ENCODE data around the gene PODNL1.

The PODNL1 gene

GRCh38 chr19:13959962-13960862 is 22.0 kb upstream of the PODNL1 start:
- Histone ChIP-seq H3K4ac (ENCODE audit: low read depth, low read length) (no peak overlapping the region), H3K79me1 (ENCODE audit: low read length) (no peaks in the 10 kb centered on the region), H3K36me3 (ENCODE audit: control insufficient read depth, insufficient read depth, low read length) (peaks cover 5% of the 10 kb centered on the region), H3K9ac (ENCODE audit: low read length) (no peak overlapping the region), H3K27ac (ENCODE audit: low read depth, low read length) (no peak overlapping the region), H2BK120ac (ENCODE audit: low read depth, low read length) (no peak overlapping the region), H3K79me2 (ENCODE audit: control insufficient read depth, insufficient read depth, low read length) (no peaks in the 10 kb centered on the region), H3K4me3 (ENCODE audit: low read length) (no peak overlapping the region), H3K4me1 (ENCODE audit: control insufficient read depth, low read depth, low read length) (no peaks in the 10 kb centered on the region), H3K56ac (ENCODE audit: low read length) (no peak overlapping the region), H3K27me3 (ENCODE audit: insufficient read depth, low read length, poor library complexity) (no peaks in the 10 kb centered on the region), H2BK5ac (ENCODE audit: low read length) (no peak overlapping the region), H2AK5ac (ENCODE audit: low read length) (no peak overlapping the region), H4K5ac (ENCODE audit: low read length) (no peak overlapping the region), H3K4me2 (ENCODE audit: low read length) (no peak overlapping the region), H3K18ac (ENCODE audit: low read length) (no peak overlapping the region), H2BK15ac (replicated peaks; ENCODE audit: low read depth) (no peak overlapping the region), H4K8ac (ENCODE audit: low read depth, low read length) (no peak overlapping the region), H3K23ac (ENCODE audit: low read length) (no peak overlapping the region)
- no CpG with 5 or more reads among the region's 27 CpGs for WGBS (ENCODE audit: extremely low coverage, insufficient coverage, low lambda C conversion rate)
- peak; percentile 59 for DNase-seq

- Histone ChIP-seq H2BK5ac (ENCODE audit: low read length) (no peak overlapping the region), H3K79me2 (ENCODE audit: control insufficient read depth, insufficient read depth, low read length) (peaks cover 2% of the 10 kb centered on the region), H3K79me1 (ENCODE audit: low read length) (peaks cover 3% of the 10 kb centered on the region), H3K23ac (ENCODE audit: low read length) (no peak overlapping the region), H4K8ac (ENCODE audit: low read depth, low read length) (no peak overlapping the region), H3K4me1 (ENCODE audit: control insufficient read depth, low read depth, low read length) (no peaks in the 10 kb centered on the region), H3K18ac (ENCODE audit: low read length) (no peak overlapping the region), H2BK120ac (ENCODE audit: low read depth, low read length) (no peak overlapping the region), H3K9ac (ENCODE audit: low read length) (no peak overlapping the region), H3K36me3 (ENCODE audit: control insufficient read depth, insufficient read depth, low read length) (peaks cover 7% of the 10 kb centered on the region), H4K5ac (ENCODE audit: low read length) (no peak overlapping the region), H3K56ac (ENCODE audit: low read length) (no peak overlapping the region), H2AK5ac (ENCODE audit: low read length) (no peak overlapping the region), H3K27ac (ENCODE audit: low read depth, low read length) (no peak overlapping the region), H2BK15ac (replicated peaks; ENCODE audit: low read depth) (no peak overlapping the region), H3K4me3 (ENCODE audit: low read length) (no peak overlapping the region), H3K27me3 (ENCODE audit: insufficient read depth, low read length, poor library complexity) (no peaks in the 10 kb centered on the region), H3K4me2 (ENCODE audit: low read length) (no peak overlapping the region), H3K4ac (ENCODE audit: low read depth, low read length) (no peak overlapping the region)
- no CpG with 5 or more reads among the region's 41 CpGs for WGBS (ENCODE audit: extremely low coverage, insufficient coverage, low lambda C conversion rate)
- DNase-seq = peak; percentile 33
Observed at GRCh38 chr19:13959141-13959961, 21.1 kb upstream of the PODNL1 start.

GRCh38 chr19:13958043-13958442 is 19.8 kb upstream of the PODNL1 start:
- Histone ChIP-seq H3K23ac (ENCODE audit: low read length) (no peak overlapping the region), H3K79me2 (ENCODE audit: control insufficient read depth, insufficient read depth, low read length) (peaks cover 13% of the 10 kb centered on the region), H2AK5ac (ENCODE audit: low read length) (no peak overlapping the region), H2BK15ac (replicated peaks; ENCODE audit: low read depth) (no peak overlapping the region), H3K27me3 (ENCODE audit: insufficient read depth, low read length, poor library complexity) (no peaks in the 10 kb centered on the region), H3K36me3 (ENCODE audit: control insufficient read depth, insufficient read depth, low read length) (peaks cover 7% of the 10 kb centered on the region), H3K4me2 (ENCODE audit: low read length) (no peak overlapping the region), H3K27ac (ENCODE audit: low read depth, low read length) (no peak overlapping the region), H4K5ac (ENCODE audit: low read length) (no peak overlapping the region), H2BK120ac (ENCODE audit: low read depth, low read length) (no peak overlapping the region), H3K9ac (ENCODE audit: low read length) (no peak overlapping the region), H3K79me1 (ENCODE audit: low read length) (peaks cover 14% of the 10 kb centered on the region), H3K18ac (ENCODE audit: low read length) (no peak overlapping the region), H3K4me3 (ENCODE audit: low read length) (no peak overlapping the region), H3K56ac (ENCODE audit: low read length) (no peak overlapping the region), H2BK5ac (ENCODE audit: low read length) (no peak overlapping the region), H4K8ac (ENCODE audit: low read depth, low read length) (no peak overlapping the region), H3K4ac (ENCODE audit: low read depth, low read length) (no peak overlapping the region), H3K4me1 (ENCODE audit: control insufficient read depth, low read depth, low read length) (peaks cover 3% of the 10 kb centered on the region)
- WGBS (ENCODE audit: extremely low coverage, insufficient coverage, low lambda C conversion rate) = no CpG with 5 or more reads among the region's 12 CpGs
- no peak for DNase-seq

GRCh38 chr19:13957051-13957450 is 18.8 kb upstream of the PODNL1 start:
- H3K9ac ChIP-seq (ENCODE audit: low read length) = no peak overlapping the region
- peaks cover 7% of the 10 kb centered on the region for H3K36me3 ChIP-seq (ENCODE audit: control insufficient read depth, insufficient read depth, low read length)
- H3K4ac ChIP-seq (ENCODE audit: low read depth, low read length) = no peak overlapping the region
- no peak overlapping the region for H2AK5ac ChIP-seq (ENCODE audit: low read length)
- H2BK15ac ChIP-seq (replicated peaks; ENCODE audit: low read depth) = no peak overlapping the region
- H3K23ac ChIP-seq (ENCODE audit: low read length) = no peak overlapping the region
- no peak overlapping the region for H4K8ac ChIP-seq (ENCODE audit: low read depth, low read length)
- peaks cover 16% of the 10 kb centered on the region for H3K79me2 ChIP-seq (ENCODE audit: control insufficient read depth, insufficient read depth, low read length)
- H3K18ac ChIP-seq (ENCODE audit: low read length) = no peak overlapping the region
- no peak overlapping the region for H3K27ac ChIP-seq (ENCODE audit: low read depth, low read length)
- no peak overlapping the region for H2BK120ac ChIP-seq (ENCODE audit: low read depth, low read length)
- H3K79me1 ChIP-seq (ENCODE audit: low read length) = peaks cover 14% of the 10 kb centered on the region
- no peak overlapping the region for H4K5ac ChIP-seq (ENCODE audit: low read length)
- no peak overlapping the region for H3K56ac ChIP-seq (ENCODE audit: low read length)
- H3K4me3 ChIP-seq (ENCODE audit: low read length) = no peak overlapping the region
- no peak overlapping the region for H2BK5ac ChIP-seq (ENCODE audit: low read length)
- no CpG with 5 or more reads among the region's 8 CpGs for WGBS (ENCODE audit: extremely low coverage, insufficient coverage, low lambda C conversion rate)
- peaks cover 3% of the 10 kb centered on the region for H3K4me1 ChIP-seq (ENCODE audit: control insufficient read depth, low read depth, low read length)
- DNase-seq = no peak
- no peaks in the 10 kb centered on the region for H3K27me3 ChIP-seq (ENCODE audit: insufficient read depth, low read length, poor library complexity)
- no peak overlapping the region for H3K4me2 ChIP-seq (ENCODE audit: low read length)

GRCh38 chr19:13956365-13956744 is 18.1 kb upstream of the PODNL1 start:
- Histone ChIP-seq H2BK120ac (ENCODE audit: low read depth, low read length) (no peak overlapping the region), H2AK5ac (ENCODE audit: low read length) (no peak overlapping the region), H3K36me3 (ENCODE audit: control insufficient read depth, insufficient read depth, low read length) (peaks cover 7% of the 10 kb centered on the region), H3K56ac (ENCODE audit: low read length) (no peak overlapping the region), H4K5ac (ENCODE audit: low read length) (no peak overlapping the region), H3K4me2 (ENCODE audit: low read length) (no peak overlapping the region), H3K79me2 (ENCODE audit: control insufficient read depth, insufficient read depth, low read length) (peaks cover 16% of the 10 kb centered on the region), H2BK15ac (replicated peaks; ENCODE audit: low read depth) (no peak overlapping the region), H3K18ac (ENCODE audit: low read length) (no peak overlapping the region), H3K9ac (ENCODE audit: low read length) (no peak overlapping the region), H3K4me1 (ENCODE audit: control insufficient read depth, low read depth, low read length) (peaks cover 3% of the 10 kb centered on the region), H2BK5ac (ENCODE audit: low read length) (no peak overlapping the region), H3K27ac (ENCODE audit: low read depth, low read length) (no peak overlapping the region), H3K4me3 (ENCODE audit: low read length) (no peak overlapping the region), H4K8ac (ENCODE audit: low read depth, low read length) (no peak overlapping the region), H3K4ac (ENCODE audit: low read depth, low read length) (no peak overlapping the region), H3K23ac (ENCODE audit: low read length) (no peak overlapping the region), H3K27me3 (ENCODE audit: insufficient read depth, low read length, poor library complexity) (no peaks in the 10 kb centered on the region), H3K79me1 (ENCODE audit: low read length) (peaks cover 14% of the 10 kb centered on the region)
- WGBS (ENCODE audit: extremely low coverage, insufficient coverage, low lambda C conversion rate) = no CpG with 5 or more reads among the region's 16 CpGs
- no peak for DNase-seq
